Breast epithelium (tissue), 4 donors: ENCODE results near the gene CDK19. TPM values are rescaled to one million over a fixed set of nuclear protein-coding genes. Genes with fewer than 3 reads are reported as not detected.

Experiments used
- DNase-seq, 2 donors: peaks; one replicate each; pipeline ENCODE4 v3.0.0-alpha.2; 2019; ENCODE audit warnings: low spot score in 2 of 2
- H3K27ac ChIP-seq, 2 donors: fragments of 200-600 bp; sonication (generic) in 1 of 2; one replicate each; pipeline ENCODE4 v1.5.1; 2016 to 2019; ENCODE audit warnings: mild to moderate bottlenecking in 1 of 2
- H3K27me3 ChIP-seq, 2 donors: fragments of 200-600 bp; sonication (generic) in 1 of 2; one replicate each; pipeline versions ENCODE4 v1.5.1 to v1.6.0; 2017 to 2019; ENCODE audit warnings: control low read depth in 1 of 2, mild to moderate bottlenecking in 1 of 2
- H3K36me3 ChIP-seq: fragments of 200-600 bp; one replicate; pipeline ENCODE4 v1.5.1; 2019
- H3K4me1 ChIP-seq, 2 donors: fragments of 200-600 bp; sonication (generic); one replicate each; pipeline ENCODE4 v1.5.1; 2016 to 2019; ENCODE audit warnings: control low read depth in 1 of 2
- H3K4me3 ChIP-seq, 3 donors: fragments of 200-600 bp; sonication (generic); 1 replicate in 2 of 3; 2 replicates in 1 of 3; pipeline ENCODE4 v1.5.1; 2016 to 2019; ENCODE audit warnings: mild to moderate bottlenecking in 3 of 3, moderate library complexity in 2 of 3
- H3K9me3 ChIP-seq, 2 donors: fragments of 200-600 bp; sonication (generic) in 1 of 2; one replicate each; pipeline ENCODE4 v1.5.1; 2016 to 2019; ENCODE audit warnings: control low read depth in 1 of 2
- POLR2A ChIP-seq: fragments of 450-650 bp; IDR thresholded peaks from one replicate; pipeline ENCODE4 v1.6.1; 2016; ENCODE audit warnings: antibody characterized with exemption, mild to moderate bottlenecking, moderate library complexity
- POLR2AphosphoS5 ChIP-seq, 3 donors: sonication (generic); formaldehyde crosslinking; IDR thresholded peaks; one replicate each; pipeline ENCODE4 v1.6.1; 2017; ENCODE audit warnings: antibody characterized with exemption in 3 of 3
- intact Hi-C: fragments of 100-400 bp; cut with DNase I; formaldehyde crosslinking; loops from one replicate; pipeline ENCODE4 v1.15.1; 2023; ENCODE audit warnings: low total_unique reads
- total RNA-seq, 3 donors: library from RNA; depleted of rRNA; stranded (reverse); fragments of >200 nt; gene quantifications; one replicate each; pipeline ENCODE4 v1.1.0, GENCODE V29; 2016
- TF ChIP-seq, protein P1 (sequence below), 3 donors: fragments of 450-650 bp; IDR thresholded peaks; one replicate each; pipeline ENCODE4 v1.5.1; 2016 to 2017; ENCODE audit warnings: antibody characterized with exemption in 3 of 3, mild to moderate bottlenecking in 3 of 3, moderate library complexity in 3 of 3

CDK19 gene
- total RNA-seq, 3 donors from 2014 or later, result 14.1 to 17.9 (median 17.9) TPM

DNA sequence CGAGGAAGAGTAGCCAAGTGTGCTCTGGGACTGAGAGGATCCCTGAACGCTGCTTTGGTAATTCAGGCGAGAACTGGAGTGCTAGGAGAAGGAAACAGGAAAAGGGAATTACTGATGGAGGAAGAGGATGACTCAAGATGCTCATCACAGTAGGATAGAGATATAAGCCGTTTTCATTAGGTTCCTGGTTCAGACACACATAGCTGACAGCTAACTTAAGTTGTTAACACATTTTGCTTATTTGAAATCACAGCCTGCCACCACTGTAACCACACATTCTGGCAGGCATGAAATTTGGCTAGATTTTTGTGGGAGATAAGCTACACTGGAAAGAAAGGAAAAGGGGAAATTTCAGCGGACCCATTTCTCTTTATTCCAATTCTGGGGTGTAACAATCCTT is 200.7 kb downstream of the CDK19 start:
- Histone ChIP-seq H3K27me3 (no peaks in the 10 kb centered on the region), H3K4me1 (no peaks in the 10 kb centered on the region), H3K4me3 (no peak overlapping the region), H3K36me3 (no peaks in the 10 kb centered on the region), H3K27ac (no peak overlapping the region), H3K9me3 (no peaks in the 10 kb centered on the region)
- TF ChIP-seq POLR2AphosphoS5 (IDR thresholded peaks at IDR 0.05), result no peak
- DNase-seq, result no peak
- intact Hi-C loops, result no loop called here

DNA sequence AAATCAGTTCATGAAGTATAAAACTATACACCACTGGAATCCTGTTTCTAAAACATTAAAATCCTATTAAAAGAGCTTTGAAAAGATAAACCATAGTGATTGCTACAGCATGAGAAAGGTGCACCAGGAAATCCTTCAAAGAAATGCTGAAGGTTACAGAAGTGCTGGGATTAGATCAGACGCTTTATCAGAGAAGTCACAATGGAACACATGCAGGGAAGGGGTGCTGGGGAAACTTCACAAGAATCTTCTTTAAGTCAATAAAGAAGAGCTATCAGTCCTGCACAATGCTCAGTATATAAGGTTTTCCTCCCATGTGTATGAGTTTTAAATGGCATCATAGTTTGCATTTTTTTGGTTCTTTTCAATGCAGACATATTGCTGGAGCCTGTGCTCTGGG is 201.2 kb downstream of the CDK19 start:
- intact Hi-C loops, result no loop called here
- no peak overlapping the region for H3K4me3 ChIP-seq
- no peaks in the 10 kb centered on the region for H3K27me3 ChIP-seq
- no peak for DNase-seq
- H3K27ac ChIP-seq, result no peak overlapping the region
- H3K9me3 ChIP-seq, result no peaks in the 10 kb centered on the region
- H3K36me3 ChIP-seq, result no peaks in the 10 kb centered on the region
- no peaks in the 10 kb centered on the region for H3K4me1 ChIP-seq
- TF ChIP-seq POLR2A (no peak), POLR2AphosphoS5 (IDR thresholded peaks at IDR 0.05) (no peak)
- TF ChIP-seq, protein P1, sequence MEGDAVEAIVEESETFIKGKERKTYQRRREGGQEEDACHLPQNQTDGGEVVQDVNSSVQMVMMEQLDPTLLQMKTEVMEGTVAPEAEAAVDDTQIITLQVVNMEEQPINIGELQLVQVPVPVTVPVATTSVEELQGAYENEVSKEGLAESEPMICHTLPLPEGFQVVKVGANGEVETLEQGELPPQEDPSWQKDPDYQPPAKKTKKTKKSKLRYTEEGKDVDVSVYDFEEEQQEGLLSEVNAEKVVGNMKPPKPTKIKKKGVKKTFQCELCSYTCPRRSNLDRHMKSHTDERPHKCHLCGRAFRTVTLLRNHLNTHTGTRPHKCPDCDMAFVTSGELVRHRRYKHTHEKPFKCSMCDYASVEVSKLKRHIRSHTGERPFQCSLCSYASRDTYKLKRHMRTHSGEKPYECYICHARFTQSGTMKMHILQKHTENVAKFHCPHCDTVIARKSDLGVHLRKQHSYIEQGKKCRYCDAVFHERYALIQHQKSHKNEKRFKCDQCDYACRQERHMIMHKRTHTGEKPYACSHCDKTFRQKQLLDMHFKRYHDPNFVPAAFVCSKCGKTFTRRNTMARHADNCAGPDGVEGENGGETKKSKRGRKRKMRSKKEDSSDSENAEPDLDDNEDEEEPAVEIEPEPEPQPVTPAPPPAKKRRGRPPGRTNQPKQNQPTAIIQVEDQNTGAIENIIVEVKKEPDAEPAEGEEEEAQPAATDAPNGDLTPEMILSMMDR (IDR thresholded peaks at IDR 0.05), result no peak

DNA sequence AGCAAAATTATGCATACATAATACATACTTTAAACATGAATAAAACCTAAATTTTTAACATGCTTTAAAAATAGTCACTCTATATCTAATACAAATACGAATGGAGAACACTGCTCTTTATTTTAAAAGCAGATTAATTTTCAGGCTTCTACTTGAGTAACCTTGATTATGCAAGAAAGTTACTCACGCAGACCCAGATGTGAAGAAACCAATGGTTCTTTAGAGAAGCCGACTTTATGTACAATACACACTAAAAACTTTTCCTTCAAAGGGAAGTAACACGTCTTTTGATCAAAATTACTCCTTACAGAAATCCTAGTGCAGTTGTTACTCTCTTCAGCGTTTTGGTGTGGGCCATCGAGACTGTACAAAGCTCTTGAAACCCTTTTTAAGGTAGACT is 201.9 kb downstream of the CDK19 start:
- intact Hi-C loops, result no loop called here
- DNase-seq, result no peak
- H3K36me3 ChIP-seq, result no peaks in the 10 kb centered on the region
- H3K27ac ChIP-seq, result no peak overlapping the region
- TF ChIP-seq POLR2A, result no peak
- no peak for TF ChIP-seq POLR2AphosphoS5 (IDR thresholded peaks at IDR 0.05)
- TF ChIP-seq, protein P1 (IDR thresholded peaks at IDR 0.05), result no peak
- no peaks in the 10 kb centered on the region for H3K27me3 ChIP-seq
- no peak overlapping the region for H3K4me3 ChIP-seq
- H3K9me3 ChIP-seq, result no peaks in the 10 kb centered on the region
- no peaks in the 10 kb centered on the region for H3K4me1 ChIP-seq

GRCh38 chr6:110612298-110612697 is 203.0 kb downstream of the CDK19 start:
- Histone ChIP-seq H3K9me3 (no peaks in the 10 kb centered on the region), H3K4me3 (no peak overlapping the region), H3K36me3 (no peaks in the 10 kb centered on the region), H3K4me1 (no peaks in the 10 kb centered on the region), H3K27ac (no peak overlapping the region), H3K27me3 (no peaks in the 10 kb centered on the region)
- TF ChIP-seq POLR2A, result no peak
- TF ChIP-seq POLR2AphosphoS5 (IDR thresholded peaks at IDR 0.05), result no peak
- TF ChIP-seq, protein P1 (IDR thresholded peaks at IDR 0.05), result no peak
- no peak for DNase-seq
- intact Hi-C loops, result no loop called here

- TF ChIP-seq, protein P1 (IDR thresholded peaks at IDR 0.05), result no peak
- TF ChIP-seq POLR2AphosphoS5 (IDR thresholded peaks at IDR 0.05) (no peak), POLR2A (no peak)
- Histone ChIP-seq H3K9me3 (no peaks in the 10 kb centered on the region), H3K4me3 (no peak overlapping the region), H3K27me3 (no peaks in the 10 kb centered on the region), H3K4me1 (no peaks in the 10 kb centered on the region), H3K36me3 (no peaks in the 10 kb centered on the region), H3K27ac (no peak overlapping the region)
- no peak for DNase-seq
- intact Hi-C loops, result no loop called here
Measured at GRCh38 chr6:110609101-110609500, 206.2 kb downstream of the CDK19 start.

DNA sequence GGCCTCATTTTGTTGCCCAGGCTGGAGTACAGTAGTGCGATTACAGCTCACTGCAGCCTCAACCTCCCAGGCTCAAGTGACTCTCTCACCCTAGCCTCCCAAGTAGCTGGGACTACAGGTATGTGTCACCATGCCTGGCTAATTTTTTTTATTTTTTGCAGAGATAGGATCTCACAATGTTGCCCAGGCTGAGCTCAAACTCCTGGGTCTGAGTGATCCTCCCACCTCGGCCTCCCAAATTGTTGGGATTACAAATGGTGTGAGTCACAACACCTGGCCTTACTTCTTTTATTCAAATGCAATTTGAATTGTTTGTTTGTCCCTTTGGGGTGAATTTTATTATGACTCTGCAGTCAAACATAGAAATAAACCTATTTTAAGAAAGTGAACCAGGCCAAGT is 207.1 kb downstream of the CDK19 start:
- H3K4me3 ChIP-seq, result no peak overlapping the region
- no peaks in the 10 kb centered on the region for H3K9me3 ChIP-seq
- H3K27me3 ChIP-seq, result no peaks in the 10 kb centered on the region
- TF ChIP-seq, protein P1 (IDR thresholded peaks at IDR 0.05), result no peak
- TF ChIP-seq POLR2AphosphoS5 (IDR thresholded peaks at IDR 0.05), result no peak
- no peak for TF ChIP-seq POLR2A
- no peaks in the 10 kb centered on the region for H3K36me3 ChIP-seq
- H3K4me1 ChIP-seq, result no peaks in the 10 kb centered on the region
- DNase-seq, result no peak
- intact Hi-C loops, result no loop called here
- no peak overlapping the region for H3K27ac ChIP-seq
